GM19238 (cell line): Measurements from ENCODE around the gene CEP152.
"Not testable (repeated sequence)": the region's sequence is repeated elsewhere in the genome, so short reads cannot be mapped to it uniquely, and the experiment has no call there.

ENCODE experiments used
- DNase-seq: peaks from one replicate; pipeline ENCODE4 v3.0.0; 2011; ENCODE audit warnings: low spot score; ENCODE audit not compliant: insufficient read length

The CEP152 gene

DNA sequence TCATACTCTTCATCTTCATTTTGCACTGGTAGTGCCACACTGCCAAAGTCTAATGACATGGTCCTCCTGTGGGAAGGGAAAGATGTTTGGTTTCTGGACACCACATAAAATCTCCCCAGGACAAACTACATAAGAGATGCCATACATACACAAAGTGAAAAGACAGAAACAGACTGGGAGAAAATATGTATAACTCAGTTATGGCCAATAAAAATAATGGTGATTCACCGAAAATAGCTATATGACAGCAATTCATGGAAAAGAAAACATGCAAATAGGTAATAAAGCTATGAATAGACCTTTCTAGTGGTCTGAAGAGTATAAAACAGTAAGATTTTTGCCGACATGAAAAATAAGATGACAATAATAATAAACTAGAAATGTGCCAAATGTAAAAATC lies 5.3 kb downstream of the CEP152 start:
- DNase-seq = no peak

GRCh38 chr15:48803877-48804276 lies 7.0 kb downstream of the CEP152 start:
- DNase-seq = no peak

GRCh38 chr15:48802867-48803266 lies 8.0 kb downstream of the CEP152 start:
- DNase-seq = no peak

GRCh38 chr15:48802257-48802656 lies 8.6 kb downstream of the CEP152 start:
- DNase-seq = no peak

GRCh38 chr15:48800811-48801455 lies 9.9 kb downstream of the CEP152 start:
- DNase-seq = no peak

DNA sequence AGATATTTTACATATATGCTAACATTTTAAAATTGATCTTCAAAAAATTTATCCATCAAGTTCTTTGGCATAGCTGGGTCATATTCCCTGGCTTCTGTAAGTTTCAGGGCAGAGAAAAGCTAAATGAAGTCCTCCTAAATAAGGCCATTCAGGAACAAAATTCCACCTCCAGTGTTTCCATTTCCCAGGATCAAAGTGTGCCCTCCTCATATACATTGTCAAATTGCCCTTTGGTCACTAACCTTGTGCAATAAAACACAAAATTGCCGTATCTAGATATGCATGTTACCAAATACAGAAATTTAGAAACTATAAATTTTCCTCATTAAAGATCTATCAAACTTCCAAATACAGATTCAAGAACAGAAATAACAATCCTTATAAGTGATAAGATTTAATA lies 10.6 kb downstream of the CEP152 start:
- no peak for DNase-seq

- DNase-seq = no peak
Observed at GRCh38 chr15:48798319-48798718, 12.6 kb downstream of the CEP152 start.

GRCh38 chr15:48796930-48797329 lies 13.9 kb downstream of the CEP152 start:
- no peak for DNase-seq

DNA sequence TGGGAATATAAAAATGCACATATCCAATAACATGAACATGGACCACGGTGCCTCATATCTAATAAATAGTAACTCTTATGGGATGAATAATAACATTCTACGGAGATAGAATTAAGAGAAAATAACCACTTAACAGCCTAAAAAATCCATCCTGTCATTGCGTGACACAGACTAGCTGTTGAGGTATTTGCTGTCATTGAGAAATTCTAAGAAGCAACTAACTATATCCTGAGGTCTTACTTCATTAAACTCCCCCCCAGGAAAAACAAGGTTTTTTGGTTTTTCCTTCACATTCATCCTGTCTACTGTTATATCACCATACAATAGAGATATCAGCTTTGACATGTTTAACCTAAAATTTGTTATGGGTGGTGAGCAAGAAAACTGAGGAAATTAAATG lies 14.3 kb downstream of the CEP152 start:
- DNase-seq = no peak

DNA sequence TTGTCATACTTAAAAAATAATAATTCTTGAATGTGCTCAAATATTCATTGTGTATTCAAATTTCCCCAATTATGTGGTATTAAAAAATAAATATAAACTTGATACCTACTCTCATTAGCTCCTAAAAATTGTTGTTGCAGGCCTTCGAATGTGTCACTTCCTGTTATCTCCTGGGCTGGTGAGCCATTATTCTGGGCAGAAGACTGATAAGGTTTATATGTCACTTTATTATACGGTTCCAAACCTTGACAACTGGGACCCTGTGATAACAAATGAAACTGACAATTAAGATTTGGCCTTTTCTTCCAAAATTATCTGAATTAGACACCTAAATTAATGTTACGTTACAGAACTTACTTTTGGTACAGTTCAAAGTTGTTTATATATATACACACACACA lies 15.0 kb downstream of the CEP152 start:
- DNase-seq = no peak

DNA sequence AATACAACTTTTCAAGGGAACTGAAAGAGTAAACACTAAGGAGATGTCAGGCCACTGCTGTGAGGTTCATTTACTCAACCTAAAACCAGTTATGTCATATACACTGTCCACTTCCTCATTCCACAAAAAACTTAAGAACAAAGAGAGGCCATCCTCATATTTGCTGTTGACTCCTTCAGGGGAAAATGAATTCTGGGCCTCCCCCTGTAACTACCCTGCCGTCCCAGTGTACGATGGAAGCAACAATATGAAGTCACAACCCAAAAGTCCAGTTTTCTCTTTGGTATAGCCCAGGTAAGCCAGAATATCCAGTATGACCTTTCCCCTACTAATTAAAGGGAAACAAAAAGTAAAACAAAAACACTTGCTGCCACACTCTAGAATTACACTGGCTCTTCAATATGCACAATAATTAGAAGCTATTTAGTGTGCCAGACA lies 16.2 kb downstream of the CEP152 start:
- no peak for DNase-seq

DNA sequence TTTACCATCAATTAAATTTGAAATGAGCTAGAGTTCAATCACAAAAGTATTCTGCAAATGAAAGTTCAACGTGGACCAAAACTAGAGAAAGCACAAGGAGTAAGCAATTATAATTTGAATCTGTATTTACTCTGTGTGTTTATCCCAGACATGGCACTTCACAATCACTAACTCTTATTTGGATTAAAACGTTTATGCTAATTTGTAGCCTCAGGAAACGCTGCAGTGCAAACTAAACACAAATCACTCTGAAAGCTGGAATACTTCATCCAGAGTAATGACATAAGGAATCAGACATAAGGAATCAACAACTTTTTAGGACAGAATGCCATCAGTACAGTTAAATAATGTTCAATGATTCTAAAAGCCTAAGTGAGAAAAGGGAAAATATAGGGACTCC lies 18.5 kb downstream of the CEP152 start:
- no peak for DNase-seq

DNA sequence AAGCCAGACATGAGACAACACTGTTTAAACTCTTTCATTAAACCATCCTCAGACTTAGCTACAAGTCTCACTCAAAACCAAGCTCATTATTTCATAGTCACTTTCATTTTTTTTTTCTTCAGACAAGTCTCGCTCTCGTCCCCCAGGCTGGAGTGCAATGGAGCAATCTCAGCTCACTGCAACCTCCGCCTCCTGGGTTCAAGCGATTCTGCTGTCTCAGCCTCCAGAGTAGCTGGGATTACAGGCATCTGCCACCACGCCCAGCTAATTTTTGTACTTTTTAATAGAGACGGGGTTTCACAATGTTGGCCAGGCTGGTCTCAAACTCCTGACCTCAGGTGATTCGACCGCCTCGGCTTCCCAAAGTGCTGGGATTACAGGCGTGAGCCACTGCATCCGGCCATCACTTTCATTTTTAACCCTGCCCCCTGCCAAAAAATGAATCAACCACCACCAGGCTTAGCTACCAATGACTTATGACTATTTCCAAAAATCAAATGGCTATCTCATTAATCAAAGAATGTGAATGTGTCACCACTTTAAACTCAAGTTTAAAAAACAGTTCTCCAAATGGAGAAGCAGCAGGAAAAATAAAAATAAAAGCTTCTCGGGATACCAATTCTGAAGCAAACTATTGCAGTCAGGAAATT lies 20.3 kb downstream of the CEP152 start:
- DNase-seq = not testable (repeated sequence)

DNA sequence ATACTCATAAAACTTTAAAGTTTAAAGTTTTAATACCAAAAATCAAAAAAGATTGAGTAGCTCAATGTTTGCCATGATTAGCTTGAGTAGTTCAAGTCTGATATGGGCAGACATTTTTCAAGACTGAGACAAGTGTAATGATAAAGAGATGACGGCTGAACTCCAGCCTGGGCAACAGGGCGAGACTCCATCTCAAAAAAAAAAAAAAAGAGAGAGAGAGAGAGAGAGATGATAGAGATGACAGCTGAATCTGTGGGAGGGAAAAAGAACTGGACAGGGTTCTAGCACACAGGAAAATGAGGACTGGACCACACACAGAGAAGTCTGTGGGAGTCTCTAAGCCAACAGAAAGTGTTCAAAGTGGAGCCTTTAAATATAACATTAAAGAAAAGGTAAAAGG lies 25.2 kb downstream of the CEP152 start:
- DNase-seq = no peak

GRCh38 chr15:48785195-48785594 lies 25.7 kb downstream of the CEP152 start:
- no peak for DNase-seq

GRCh38 chr15:48784756-48785155 lies 26.1 kb downstream of the CEP152 start:
- DNase-seq = no peak

DNA sequence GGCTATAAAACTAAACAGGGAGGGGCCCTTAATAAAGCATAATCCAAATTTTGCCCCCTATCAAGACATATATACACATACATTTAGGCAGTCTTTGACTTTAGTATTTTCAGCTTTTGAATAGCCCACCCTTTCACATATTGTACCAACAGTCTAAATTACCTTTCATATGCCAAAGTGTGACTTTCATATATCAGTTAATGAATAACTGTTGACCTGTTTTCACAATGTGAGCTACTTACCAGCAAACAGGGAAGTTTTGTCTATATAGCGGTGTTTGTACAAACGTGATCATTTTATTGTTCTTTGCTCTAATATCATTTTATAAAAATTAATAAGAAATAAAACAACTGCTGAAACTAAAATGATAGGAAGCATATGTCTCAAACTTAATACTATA lies 28.0 kb downstream of the CEP152 start:
- DNase-seq = no peak

- no peak for DNase-seq
Observed at GRCh38 chr15:48781481-48782081, 29.3 kb downstream of the CEP152 start.

DNA sequence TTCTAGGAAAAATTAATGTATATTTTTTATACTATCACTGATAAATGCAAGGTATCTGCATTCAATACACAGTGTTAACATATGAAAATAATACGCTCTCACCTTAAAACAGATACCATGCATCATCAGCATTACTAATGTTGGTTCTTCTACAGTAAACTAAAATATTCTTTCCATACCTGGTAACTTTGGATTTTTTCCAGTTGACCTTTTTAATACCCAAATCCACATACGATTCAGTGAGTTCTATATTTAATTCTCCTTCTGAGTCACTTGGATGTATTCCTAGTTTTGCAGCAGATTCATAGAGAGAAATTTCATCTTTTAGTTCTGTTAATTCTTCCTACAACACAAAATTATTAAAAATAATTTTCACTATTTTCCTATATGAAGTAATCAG lies 29.9 kb downstream of the CEP152 start:
- no peak for DNase-seq

GRCh38 chr15:48778331-48778730 lies 32.5 kb downstream of the CEP152 start:
- no peak for DNase-seq

- no peak for DNase-seq
Observed at GRCh38 chr15:48777645-48778330, 33.1 kb downstream of the CEP152 start.

DNA sequence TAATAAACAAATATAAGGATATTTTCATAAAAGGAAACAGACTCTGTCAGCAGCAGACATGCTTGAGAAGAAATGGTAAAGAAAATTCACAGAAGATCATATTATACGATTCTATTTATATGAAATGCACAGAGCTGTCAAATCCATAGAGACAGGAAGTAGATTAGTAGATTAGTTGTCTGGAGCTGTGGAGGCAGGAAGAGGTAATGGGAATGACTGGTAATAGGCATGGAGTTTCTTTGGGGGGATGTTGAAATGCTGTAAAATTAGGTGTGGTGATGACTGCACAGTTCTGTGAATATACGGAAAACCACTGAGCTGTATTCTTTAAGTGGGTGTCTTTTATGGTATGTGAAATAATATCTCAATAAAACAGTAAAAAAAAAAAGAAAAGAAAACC lies 35.3 kb downstream of the CEP152 start:
- no peak for DNase-seq
